PC-9 (cell line): ENCODE results near the gene EXOC2. TPM values are rescaled to one million over a fixed set of nuclear protein-coding genes. Genes with fewer than 3 reads are reported as not detected.

Source experiments
- BruUV-seq: library from RNA; stranded (reverse); fragments of 400-500 nt; replicated peaks from 2 replicates; lab custom pipeline; 2021; lab: Mats Ljungman, UMichigan
- CTCF ChIA-PET: fragments of 300-600 bp; sonication (Branson Sonifier 250); formaldehyde crosslinking; loops from one replicate; lab custom pipeline; 2022; ENCODE audit warnings: antibody characterized with exemption; lab: Charles Lee
- POLR2A ChIA-PET: fragments of 300-600 bp; sonication (Branson Sonifier 250); formaldehyde crosslinking; loops from one replicate; lab custom pipeline; 2022; ENCODE audit warnings: antibody characterized with exemption; ENCODE audit not compliant: unreplicated experiment; lab: Charles Lee
- DNase-seq, 2 experiments: peaks; one replicate each; pipeline versions ENCODE4 v3.0.0 to v3.0.0-alpha.2; 2015 to 2022; ENCODE audit warnings: mixed read lengths in 1 of 2
- H2AFZ ChIP-seq: fragments of 200-600 bp; sonication (generic); 2 replicates; pipeline ENCODE4 v1.8.1; 2017; ENCODE audit warnings: antibody characterized with exemption
- H3F3A ChIP-seq: fragments of 200-600 bp; sonication (generic); 2 replicates; pipeline ENCODE4 v1.8.1; 2017; ENCODE audit warnings: antibody characterized with exemption, mild to moderate bottlenecking, low read depth; ENCODE audit not compliant: insufficient read depth
- H3K27ac ChIP-seq: fragments of 200-600 bp; sonication (generic); 2 replicates; pipeline ENCODE4 v1.6.1; 2016; ENCODE audit warnings: mixed run types
- H3K27me3 ChIP-seq: fragments of 200-600 bp; sonication (generic); 2 replicates; pipeline ENCODE4 v1.6.1; 2016; ENCODE audit warnings: low read depth, mixed run types; ENCODE audit not compliant: insufficient read depth
- H3K36me3 ChIP-seq: fragments of 200-600 bp; sonication (generic); 2 replicates; pipeline ENCODE4 v1.6.1; 2016; ENCODE audit warnings: low read depth, mixed run types
- H3K4me1 ChIP-seq: fragments of 200-600 bp; sonication (generic); replicated peaks from 2 replicates; pipeline ENCODE4 v1.6.1; 2016; ENCODE audit warnings: mixed run types; ENCODE audit not compliant: insufficient read depth
- H3K4me2 ChIP-seq: fragments of 200-600 bp; sonication (generic); 2 replicates; pipeline ENCODE4 v1.6.1; 2017; ENCODE audit warnings: mixed run types
- H3K4me3 ChIP-seq: fragments of 200-600 bp; sonication (generic); 2 replicates; pipeline ENCODE4 v1.6.1; 2016; ENCODE audit warnings: mixed run types
- H3K79me2 ChIP-seq: fragments of 200-600 bp; sonication (generic); 2 replicates; pipeline ENCODE4 v1.6.1; 2017; ENCODE audit warnings: low read depth, mixed run types
- H3K9me2 ChIP-seq: fragments of 200-600 bp; sonication (generic); 2 replicates; pipeline ENCODE4 v1.8.1; 2017; ENCODE audit warnings: mild to moderate bottlenecking; ENCODE audit not compliant: insufficient read depth
- H3K9me3 ChIP-seq: fragments of 200-600 bp; sonication (generic); 2 replicates; pipeline ENCODE4 v1.8.1; 2016; ENCODE audit warnings: low read depth; ENCODE audit not compliant: insufficient read depth
- H4K20me1 ChIP-seq: fragments of 200-600 bp; sonication (generic); 2 replicates; pipeline ENCODE4 v1.8.1; 2017; ENCODE audit not compliant: insufficient read depth
- EZH2 ChIP-seq: fragments of 200-600 bp; sonication (generic); IDR thresholded peaks from 2 replicates; pipeline ENCODE4 v1.8.0; 2017; ENCODE audit warnings: antibody characterized with exemption, low read depth
- intact Hi-C: fragments of 100-400 bp; cut with micrococcal nuclease; formaldehyde crosslinking; loops from one replicate; pipeline ENCODE4 v1.10.0; 2022; ENCODE audit not compliant: unreplicated experiment
- total RNA-seq: library from RNA; stranded (reverse); gene quantifications from 2 replicates; pipeline ENCODE4 v1.2.3, GENCODE V29; 2021
- TF ChIP-seq, protein P1 (sequence below): fragments of 200-600 bp; sonication (generic); conservative IDR thresholded peaks from 2 replicates; pipeline ENCODE4 v1.6.1; 2017; ENCODE audit warnings: mixed run types, antibody characterized with exemption, mild to moderate bottlenecking, moderate library complexity

EXOC2 gene
- total RNA-seq, 1 experiment from 2014 or later = 28.2 TPM

DNA sequence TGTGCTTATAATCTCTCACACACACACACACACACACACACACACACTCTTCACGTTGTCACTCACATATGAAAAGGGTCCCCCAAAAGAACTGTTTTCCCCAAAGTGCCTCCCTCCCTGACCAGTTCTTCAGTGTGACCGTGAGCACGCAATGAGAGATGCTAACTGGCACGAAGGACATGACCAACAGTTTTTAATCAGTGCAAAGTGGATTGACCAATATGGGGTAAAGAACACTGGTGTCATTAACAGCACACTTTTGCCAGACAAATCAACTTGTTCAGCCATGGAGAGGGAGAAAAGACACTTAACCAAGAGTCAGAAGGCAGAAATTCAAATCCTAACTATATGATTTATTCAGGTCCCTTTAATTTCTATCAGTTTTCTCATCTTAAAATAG lies 15.0 kb downstream of the EXOC2 start:
- no peak for DNase-seq
- intact Hi-C loops = no loop called here
- H3F3A ChIP-seq = no peaks in the 10 kb centered on the region
- no peak overlapping the region for H3K4me3 ChIP-seq
- H4K20me1 ChIP-seq = peaks cover 9% of the 10 kb centered on the region; the same call in 1 of the 2 replicates
- BruUV-seq = no TSS peak
- H2AFZ ChIP-seq = no peak overlapping the region
- no peak overlapping the region for H3K27ac ChIP-seq
- H3K4me2 ChIP-seq = no peak overlapping the region
- H3K36me3 ChIP-seq = no peaks in the 10 kb centered on the region
- TF ChIP-seq EZH2 = no peak
- TF ChIP-seq, protein P1, sequence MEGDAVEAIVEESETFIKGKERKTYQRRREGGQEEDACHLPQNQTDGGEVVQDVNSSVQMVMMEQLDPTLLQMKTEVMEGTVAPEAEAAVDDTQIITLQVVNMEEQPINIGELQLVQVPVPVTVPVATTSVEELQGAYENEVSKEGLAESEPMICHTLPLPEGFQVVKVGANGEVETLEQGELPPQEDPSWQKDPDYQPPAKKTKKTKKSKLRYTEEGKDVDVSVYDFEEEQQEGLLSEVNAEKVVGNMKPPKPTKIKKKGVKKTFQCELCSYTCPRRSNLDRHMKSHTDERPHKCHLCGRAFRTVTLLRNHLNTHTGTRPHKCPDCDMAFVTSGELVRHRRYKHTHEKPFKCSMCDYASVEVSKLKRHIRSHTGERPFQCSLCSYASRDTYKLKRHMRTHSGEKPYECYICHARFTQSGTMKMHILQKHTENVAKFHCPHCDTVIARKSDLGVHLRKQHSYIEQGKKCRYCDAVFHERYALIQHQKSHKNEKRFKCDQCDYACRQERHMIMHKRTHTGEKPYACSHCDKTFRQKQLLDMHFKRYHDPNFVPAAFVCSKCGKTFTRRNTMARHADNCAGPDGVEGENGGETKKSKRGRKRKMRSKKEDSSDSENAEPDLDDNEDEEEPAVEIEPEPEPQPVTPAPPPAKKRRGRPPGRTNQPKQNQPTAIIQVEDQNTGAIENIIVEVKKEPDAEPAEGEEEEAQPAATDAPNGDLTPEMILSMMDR = no peak
- ChIA-PET CTCF (no interaction called here), POLR2A (no interaction called here)
- H3K4me1 ChIP-seq = no peaks in the 10 kb centered on the region
- no peaks in the 10 kb centered on the region for H3K9me2 ChIP-seq
- H3K27me3 ChIP-seq = no peaks in the 10 kb centered on the region
- no peaks in the 10 kb centered on the region for H3K9me3 ChIP-seq
- H3K79me2 ChIP-seq = peaks cover 10% of the 10 kb centered on the region

DNA sequence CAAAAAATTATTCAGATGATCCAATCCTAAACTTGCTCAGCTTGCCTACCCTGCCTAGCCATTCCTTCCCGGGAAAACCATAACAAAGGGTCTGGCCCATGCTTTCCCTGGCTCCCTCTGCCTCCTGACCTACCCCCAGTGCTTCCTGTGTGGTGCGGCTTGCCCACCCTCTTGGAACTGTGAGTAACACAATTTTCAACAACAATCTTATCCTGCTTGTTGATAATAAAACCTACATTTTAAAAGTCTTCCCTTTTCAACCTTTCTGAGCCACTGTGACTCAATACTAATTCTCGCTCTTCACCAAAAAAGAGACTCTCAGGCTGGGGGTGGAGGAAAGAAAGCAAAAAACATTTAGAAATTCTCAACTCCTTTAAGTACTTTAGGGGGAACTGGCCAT lies 18.0 kb downstream of the EXOC2 start:
- H3K4me2 ChIP-seq = no peak overlapping the region
- H3K79me2 ChIP-seq = peaks cover 3% of the 10 kb centered on the region; the same call in 1 of the 2 replicates

DNA sequence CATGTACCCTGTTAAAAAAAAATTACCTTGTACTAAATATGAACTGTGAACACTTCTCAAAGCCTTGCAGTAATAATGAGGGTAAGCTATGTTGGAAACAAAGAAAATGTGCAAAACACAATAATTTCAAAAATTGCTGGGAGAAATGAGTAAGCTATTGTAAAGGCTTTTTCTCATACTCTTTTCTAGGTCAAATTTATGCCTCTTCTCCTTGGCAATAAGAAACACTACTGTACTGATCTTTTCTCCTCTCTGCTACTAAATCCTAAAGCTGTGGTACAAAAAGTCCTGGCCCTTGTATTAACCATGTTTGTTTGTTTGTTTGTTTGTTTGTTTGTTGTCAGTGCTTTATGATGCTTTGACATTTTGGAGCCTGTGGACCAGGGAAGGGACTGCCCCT lies 18.5 kb downstream of the EXOC2 start:
- Histone ChIP-seq H4K20me1 (peaks cover 2% of the 10 kb centered on the region; the same call in 1 of the 2 replicates), H3F3A (no peaks in the 10 kb centered on the region), H3K9me2 (no peaks in the 10 kb centered on the region), H3K27ac (no peak overlapping the region), H2AFZ (no peak overlapping the region), H3K9me3 (no peaks in the 10 kb centered on the region), H3K4me1 (no peaks in the 10 kb centered on the region), H3K36me3 (no peaks in the 10 kb centered on the region), H3K27me3 (no peaks in the 10 kb centered on the region), H3K79me2 (peaks cover 3% of the 10 kb centered on the region; the same call in 1 of the 2 replicates), H3K4me2 (no peak overlapping the region), H3K4me3 (no peak overlapping the region)
- ChIA-PET CTCF (interaction anchor here (0.6 kb wide), 1 partner anchor 238 kb away, joined by 3 read pairs; no protein-coding TSS in a partner anchor), POLR2A (interaction anchor here (0.7 kb wide), 1 partner anchor 9 kb away, joined by 9 read pairs; no protein-coding TSS in a partner anchor)
- no peak for DNase-seq
- no TSS peak for BruUV-seq
- TF ChIP-seq, protein P1 = no peak
- no peak for TF ChIP-seq EZH2
- intact Hi-C loops = no loop called here

More for the DNA sequence above, 18.0 kb downstream of the EXOC2 start:
- Histone ChIP-seq H3K9me3 (no peaks in the 10 kb centered on the region), H3K9me2 (no peaks in the 10 kb centered on the region), H3K4me3 (no peak overlapping the region), H2AFZ (no peak overlapping the region), H3K36me3 (no peaks in the 10 kb centered on the region), H3K4me1 (no peaks in the 10 kb centered on the region), H3F3A (no peaks in the 10 kb centered on the region), H4K20me1 (peaks cover 6% of the 10 kb centered on the region; the same call in 1 of the 2 replicates), H3K27me3 (no peaks in the 10 kb centered on the region), H3K27ac (no peak overlapping the region)
- no TSS peak for BruUV-seq
- CTCF ChIA-PET = no interaction called here
- no peak for DNase-seq
- POLR2A ChIA-PET = interaction anchor here (0.7 kb wide), 1 partner anchor 8 kb away, joined by 9 read pairs; no protein-coding TSS in a partner anchor
- TF ChIP-seq, protein P1 = no peak
- TF ChIP-seq EZH2 = no peak
- intact Hi-C loops = no loop called here
